Breast epithelium (tissue), 4 donors: ENCODE measurements around the gene DGKI. TPM values are rescaled to one million over a fixed set of nuclear protein-coding genes. Genes with fewer than 3 reads are reported as not detected.

ENCODE experiments used
- DNase-seq, 2 donors: peaks; one replicate each; pipeline ENCODE4 v3.0.0-alpha.2; 2019; ENCODE audit warnings: low spot score in 2 of 2
- H3K27ac ChIP-seq, 2 donors: fragments of 200-600 bp; sonication (generic) in 1 of 2; one replicate each; pipeline ENCODE4 v1.5.1; 2016 to 2019; ENCODE audit warnings: mild to moderate bottlenecking in 1 of 2
- H3K27me3 ChIP-seq, 2 donors: fragments of 200-600 bp; sonication (generic) in 1 of 2; one replicate each; pipeline versions ENCODE4 v1.5.1 to v1.6.0; 2017 to 2019; ENCODE audit warnings: control low read depth in 1 of 2, mild to moderate bottlenecking in 1 of 2
- H3K36me3 ChIP-seq: fragments of 200-600 bp; one replicate; pipeline ENCODE4 v1.5.1; 2019
- H3K4me1 ChIP-seq, 2 donors: fragments of 200-600 bp; sonication (generic); one replicate each; pipeline ENCODE4 v1.5.1; 2016 to 2019; ENCODE audit warnings: control low read depth in 1 of 2
- H3K4me3 ChIP-seq, 3 donors: fragments of 200-600 bp; sonication (generic); 1 replicate in 2 of 3; 2 replicates in 1 of 3; pipeline ENCODE4 v1.5.1; 2016 to 2019; ENCODE audit warnings: mild to moderate bottlenecking in 3 of 3, moderate library complexity in 2 of 3
- H3K9me3 ChIP-seq, 2 donors: fragments of 200-600 bp; sonication (generic) in 1 of 2; one replicate each; pipeline ENCODE4 v1.5.1; 2016 to 2019; ENCODE audit warnings: control low read depth in 1 of 2
- POLR2A ChIP-seq: fragments of 450-650 bp; IDR thresholded peaks from one replicate; pipeline ENCODE4 v1.6.1; 2016; ENCODE audit warnings: antibody characterized with exemption, mild to moderate bottlenecking, moderate library complexity
- POLR2AphosphoS5 ChIP-seq, 3 donors: sonication (generic); formaldehyde crosslinking; IDR thresholded peaks; one replicate each; pipeline ENCODE4 v1.6.1; 2017; ENCODE audit warnings: antibody characterized with exemption in 3 of 3
- intact Hi-C: fragments of 100-400 bp; cut with DNase I; formaldehyde crosslinking; loops from one replicate; pipeline ENCODE4 v1.15.1; 2023; ENCODE audit warnings: low total_unique reads
- total RNA-seq, 3 donors: library from RNA; depleted of rRNA; stranded (reverse); fragments of >200 nt; gene quantifications; one replicate each; pipeline ENCODE4 v1.1.0, GENCODE V29; 2016
- TF ChIP-seq, protein P1 (sequence below), 3 donors: fragments of 450-650 bp; IDR thresholded peaks; one replicate each; pipeline ENCODE4 v1.5.1; 2016 to 2017; ENCODE audit warnings: antibody characterized with exemption in 3 of 3, mild to moderate bottlenecking in 3 of 3, moderate library complexity in 3 of 3

The DGKI gene
- total RNA-seq, 3 donors from 2014 or later, result 2.7 to 4.1 (median 2.9) TPM

DNA sequence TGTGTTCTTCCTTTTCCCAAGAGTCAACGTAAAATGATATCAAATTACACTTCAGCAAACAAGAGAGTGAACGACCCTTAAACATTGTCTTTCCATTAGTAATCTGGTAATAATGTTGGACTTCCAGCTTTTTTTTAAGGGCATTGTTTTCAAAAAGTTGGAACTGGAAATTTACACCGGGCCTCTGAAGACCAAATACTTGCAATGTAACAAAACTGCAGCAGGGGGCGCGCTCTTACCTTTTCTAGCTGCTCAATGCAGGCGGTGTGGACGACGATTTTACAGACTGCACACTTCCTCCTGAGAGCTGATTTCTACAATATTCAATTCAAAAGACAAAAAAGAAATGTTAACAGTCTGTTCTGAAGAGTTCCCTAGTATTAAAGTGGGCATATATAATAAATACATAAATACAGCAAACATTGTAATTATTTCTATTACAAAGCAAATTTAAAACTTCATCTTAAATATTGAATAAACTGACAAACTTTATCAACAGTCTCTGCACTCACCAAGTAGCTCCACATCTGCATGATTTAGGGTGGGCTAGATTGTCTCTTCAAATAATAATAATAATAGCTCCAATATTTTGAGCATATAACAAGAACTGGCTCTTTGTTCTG is 190.4 kb downstream of the DGKI start:
- H3K27ac ChIP-seq, result no peak overlapping the region

DNA sequence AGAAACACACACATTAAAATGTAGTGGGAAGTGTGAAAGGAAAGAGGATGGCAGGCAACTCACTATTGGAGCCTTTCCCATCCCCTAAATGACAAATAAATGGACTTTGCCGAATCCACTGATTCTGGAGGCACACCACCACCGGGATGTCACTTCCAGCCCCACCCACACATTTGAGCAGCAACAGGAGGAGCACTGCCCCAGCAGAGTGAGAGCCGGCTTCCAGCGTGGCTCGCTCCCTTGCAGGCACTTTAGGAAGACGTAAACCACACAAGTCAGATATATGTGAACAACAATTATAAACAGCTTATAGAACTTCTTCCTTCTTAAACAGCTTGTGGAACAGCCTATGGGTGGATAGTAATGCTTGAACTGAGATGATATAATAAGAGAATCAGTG is 191.0 kb downstream of the DGKI start:
- Histone ChIP-seq H3K27ac (no peak overlapping the region), H3K4me3 (no peak overlapping the region), H3K36me3 (no peaks in the 10 kb centered on the region), H3K4me1 (no peaks in the 10 kb centered on the region), H3K9me3 (no peaks in the 10 kb centered on the region), H3K27me3 (no peaks in the 10 kb centered on the region)
- intact Hi-C loops, result no loop called here
- DNase-seq, result no peak
- TF ChIP-seq, protein P1, sequence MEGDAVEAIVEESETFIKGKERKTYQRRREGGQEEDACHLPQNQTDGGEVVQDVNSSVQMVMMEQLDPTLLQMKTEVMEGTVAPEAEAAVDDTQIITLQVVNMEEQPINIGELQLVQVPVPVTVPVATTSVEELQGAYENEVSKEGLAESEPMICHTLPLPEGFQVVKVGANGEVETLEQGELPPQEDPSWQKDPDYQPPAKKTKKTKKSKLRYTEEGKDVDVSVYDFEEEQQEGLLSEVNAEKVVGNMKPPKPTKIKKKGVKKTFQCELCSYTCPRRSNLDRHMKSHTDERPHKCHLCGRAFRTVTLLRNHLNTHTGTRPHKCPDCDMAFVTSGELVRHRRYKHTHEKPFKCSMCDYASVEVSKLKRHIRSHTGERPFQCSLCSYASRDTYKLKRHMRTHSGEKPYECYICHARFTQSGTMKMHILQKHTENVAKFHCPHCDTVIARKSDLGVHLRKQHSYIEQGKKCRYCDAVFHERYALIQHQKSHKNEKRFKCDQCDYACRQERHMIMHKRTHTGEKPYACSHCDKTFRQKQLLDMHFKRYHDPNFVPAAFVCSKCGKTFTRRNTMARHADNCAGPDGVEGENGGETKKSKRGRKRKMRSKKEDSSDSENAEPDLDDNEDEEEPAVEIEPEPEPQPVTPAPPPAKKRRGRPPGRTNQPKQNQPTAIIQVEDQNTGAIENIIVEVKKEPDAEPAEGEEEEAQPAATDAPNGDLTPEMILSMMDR (IDR thresholded peaks at IDR 0.05), result no peak
- TF ChIP-seq POLR2A (no peak), POLR2AphosphoS5 (IDR thresholded peaks at IDR 0.05) (no peak)

More for the DNA sequence above, 190.4 kb downstream of the DGKI start:
- TF ChIP-seq, protein P1 (IDR thresholded peaks at IDR 0.05), result peak; percentile 69 to 78 (median 71)
- TF ChIP-seq POLR2A, result no peak
- Histone ChIP-seq H3K4me1 (no peaks in the 10 kb centered on the region), H3K4me3 (no peak overlapping the region), H3K36me3 (no peaks in the 10 kb centered on the region), H3K9me3 (no peaks in the 10 kb centered on the region), H3K27me3 (peaks cover 0 to 1% of the 10 kb centered on the region in 2 donors)
- peak; percentile 64 to 72 for DNase-seq
- intact Hi-C loops, result no loop called here

DNA sequence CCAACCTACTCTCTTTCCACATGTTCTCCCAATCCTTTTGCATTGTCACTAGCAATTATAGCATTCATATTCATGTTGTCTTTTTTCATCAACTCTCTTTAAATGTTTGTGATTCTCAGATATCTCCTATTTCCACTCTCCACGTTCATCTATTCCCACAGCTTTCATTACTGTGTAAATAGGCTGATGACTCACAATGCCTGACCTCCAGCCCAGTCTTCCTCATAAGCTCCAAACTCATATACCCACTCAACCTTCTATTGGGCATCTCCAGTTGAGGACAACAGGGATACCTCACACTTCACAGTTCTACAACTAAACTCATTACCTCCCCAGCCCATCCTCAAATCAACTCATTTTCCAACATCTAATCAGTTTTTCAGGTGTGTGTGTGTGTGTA is 194.1 kb downstream of the DGKI start:
- DNase-seq, result no peak
- H3K4me3 ChIP-seq, result no peak overlapping the region
- no peak overlapping the region for H3K27ac ChIP-seq
- intact Hi-C loops, result no loop called here
- TF ChIP-seq, protein P1 (IDR thresholded peaks at IDR 0.05), result no peak
- TF ChIP-seq POLR2AphosphoS5 (IDR thresholded peaks at IDR 0.05), result no peak
- TF ChIP-seq POLR2A, result no peak
- H3K36me3 ChIP-seq, result no peaks in the 10 kb centered on the region
- H3K9me3 ChIP-seq, result no peaks in the 10 kb centered on the region
- H3K4me1 ChIP-seq, result no peaks in the 10 kb centered on the region
- no peaks in the 10 kb centered on the region for H3K27me3 ChIP-seq

DNA sequence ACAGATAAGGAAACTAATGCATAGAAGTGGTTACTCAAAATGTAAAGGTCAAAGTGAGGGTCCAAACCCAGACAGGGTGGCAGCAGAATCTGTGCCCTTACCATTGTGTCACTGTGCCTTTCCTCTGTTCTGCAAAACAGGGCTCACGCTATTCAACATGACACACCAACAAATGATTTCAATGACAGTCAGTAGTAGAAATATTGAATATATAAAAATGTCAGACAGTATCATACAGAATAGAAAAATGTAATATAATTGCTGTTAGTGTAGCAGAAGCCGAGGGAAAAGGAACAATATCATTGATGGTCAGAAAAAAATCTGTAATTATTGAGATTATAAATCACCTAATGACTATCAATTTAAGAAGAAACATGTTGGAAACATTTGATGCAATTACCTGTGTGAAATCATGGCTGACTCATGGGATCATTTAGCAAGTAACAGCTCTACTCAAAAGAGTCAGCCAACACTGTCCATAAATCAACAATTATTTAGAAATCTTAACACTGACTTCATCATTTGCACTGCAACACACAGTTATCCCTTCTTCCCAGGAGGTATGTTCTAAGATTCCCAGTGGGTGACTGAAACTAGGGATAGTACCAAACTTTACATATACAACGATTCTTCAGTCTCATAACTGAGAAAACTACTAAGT is 198.7 kb downstream of the DGKI start:
- intact Hi-C loops, result loop anchor here (5.0 kb wide), 1 partner anchor 121 kb away; no protein-coding TSS in a partner anchor
- TF ChIP-seq, protein P1 (IDR thresholded peaks at IDR 0.05), result no peak
- TF ChIP-seq POLR2AphosphoS5 (IDR thresholded peaks at IDR 0.05), result no peak
- TF ChIP-seq POLR2A, result no peak
- no peak for DNase-seq
- Histone ChIP-seq H3K36me3 (no peaks in the 10 kb centered on the region), H3K4me1 (no peaks in the 10 kb centered on the region), H3K27me3 (peaks cover 0 to 10% of the 10 kb centered on the region in 2 donors), H3K4me3 (no peak overlapping the region), H3K9me3 (no peaks in the 10 kb centered on the region), H3K27ac (no peak overlapping the region)

DNA sequence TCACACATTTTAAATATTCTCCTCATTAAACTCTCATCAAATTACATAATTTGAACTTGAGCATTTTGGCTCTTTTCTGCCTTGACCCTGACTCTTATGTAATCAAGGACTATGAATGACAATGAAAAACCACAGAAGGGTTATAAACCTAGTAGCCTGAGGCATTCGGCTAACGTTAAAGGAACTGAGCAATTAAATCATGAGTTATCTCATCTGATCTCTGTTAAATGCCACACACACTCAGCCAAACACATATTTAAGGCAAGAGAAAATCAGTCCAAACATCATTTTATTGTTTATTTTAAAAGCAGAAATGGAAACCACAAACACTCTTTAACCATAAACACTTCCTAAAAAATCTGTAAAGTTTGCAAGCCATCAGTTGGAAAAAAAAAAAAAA is 204.3 kb downstream of the DGKI start:
- intact Hi-C loops, result no loop called here
- no peaks in the 10 kb centered on the region for H3K4me1 ChIP-seq
- peaks cover 0 to 10% of the 10 kb centered on the region in 2 donors for H3K27me3 ChIP-seq
- H3K4me3 ChIP-seq, result no peak overlapping the region
- H3K27ac ChIP-seq, result no peak overlapping the region
- no peak for DNase-seq
- no peaks in the 10 kb centered on the region for H3K36me3 ChIP-seq
- TF ChIP-seq POLR2AphosphoS5 (IDR thresholded peaks at IDR 0.05) (no peak), POLR2A (no peak)
- TF ChIP-seq, protein P1 (IDR thresholded peaks at IDR 0.05), result no peak
- no peaks in the 10 kb centered on the region for H3K9me3 ChIP-seq
